ENCODE data around the gene PSMD6. TPM values are rescaled to one million over a fixed set of nuclear protein-coding genes. Genes with fewer than 3 reads are reported as not detected.

PSMD6 gene
- total and polyA plus RNA-seq, 2 donors from 2014 or later = 62.7 to 78.0 TPM

DNA sequence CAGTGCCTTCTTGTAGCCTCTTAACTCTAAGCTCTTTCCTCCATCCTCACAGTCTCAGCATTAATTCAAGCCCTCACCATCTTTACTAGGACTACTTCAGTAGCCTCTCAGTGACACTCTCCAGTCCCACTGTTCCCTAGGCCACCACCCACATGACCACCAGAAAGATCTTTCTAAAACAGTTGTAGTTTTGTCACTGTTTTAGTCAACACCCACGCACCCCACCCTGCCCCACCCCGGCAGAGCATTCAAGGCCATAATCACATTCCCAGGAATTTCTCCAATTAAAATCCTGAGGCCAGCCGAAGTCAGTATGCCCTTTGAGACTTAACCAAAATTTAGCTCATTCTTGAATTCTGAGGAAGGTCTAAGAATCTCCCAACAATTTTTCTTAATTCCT lies 31.2 kb upstream of the PSMD6 start:
- Histone ChIP-seq H3K27me3 (ENCODE audit: control insufficient read depth, insufficient read depth, low read length) (no peaks in the 10 kb centered on the region), H3K4me3 (ENCODE audit: low read length in 3 of 3) (no peak overlapping the region), H3K27ac (ENCODE audit: low read depth in 2 of 2, low read length in 2 of 2) (no peak overlapping the region), H3K4me1 (ENCODE audit: control insufficient read depth in 2 of 3, insufficient read depth in 2 of 3, low read depth in 1 of 3, low read length in 3 of 3) (no peaks in the 10 kb centered on the region), H3K9ac (ENCODE audit: low read length in 3 of 3) (no peak overlapping the region), H3K36me3 (ENCODE audit: control insufficient read depth in 2 of 3, insufficient read depth in 3 of 3, low read length in 3 of 3) (no peaks in the 10 kb centered on the region), H3K9me3 (ENCODE audit: control insufficient read depth in 2 of 3, insufficient read depth in 1 of 3, low read length in 3 of 3) (no peaks in the 10 kb centered on the region)
- intact Hi-C loops (cut with DNase I) = no loop called here
- FAIRE-seq (no peak), DNase-seq (no peak)
- TF ChIP-seq, protein P1, sequence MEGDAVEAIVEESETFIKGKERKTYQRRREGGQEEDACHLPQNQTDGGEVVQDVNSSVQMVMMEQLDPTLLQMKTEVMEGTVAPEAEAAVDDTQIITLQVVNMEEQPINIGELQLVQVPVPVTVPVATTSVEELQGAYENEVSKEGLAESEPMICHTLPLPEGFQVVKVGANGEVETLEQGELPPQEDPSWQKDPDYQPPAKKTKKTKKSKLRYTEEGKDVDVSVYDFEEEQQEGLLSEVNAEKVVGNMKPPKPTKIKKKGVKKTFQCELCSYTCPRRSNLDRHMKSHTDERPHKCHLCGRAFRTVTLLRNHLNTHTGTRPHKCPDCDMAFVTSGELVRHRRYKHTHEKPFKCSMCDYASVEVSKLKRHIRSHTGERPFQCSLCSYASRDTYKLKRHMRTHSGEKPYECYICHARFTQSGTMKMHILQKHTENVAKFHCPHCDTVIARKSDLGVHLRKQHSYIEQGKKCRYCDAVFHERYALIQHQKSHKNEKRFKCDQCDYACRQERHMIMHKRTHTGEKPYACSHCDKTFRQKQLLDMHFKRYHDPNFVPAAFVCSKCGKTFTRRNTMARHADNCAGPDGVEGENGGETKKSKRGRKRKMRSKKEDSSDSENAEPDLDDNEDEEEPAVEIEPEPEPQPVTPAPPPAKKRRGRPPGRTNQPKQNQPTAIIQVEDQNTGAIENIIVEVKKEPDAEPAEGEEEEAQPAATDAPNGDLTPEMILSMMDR (IDR thresholded peaks at IDR 0.05; ENCODE audit: borderline replicate concordance, extremely low read depth, insufficient read depth) = no peak

DNA sequence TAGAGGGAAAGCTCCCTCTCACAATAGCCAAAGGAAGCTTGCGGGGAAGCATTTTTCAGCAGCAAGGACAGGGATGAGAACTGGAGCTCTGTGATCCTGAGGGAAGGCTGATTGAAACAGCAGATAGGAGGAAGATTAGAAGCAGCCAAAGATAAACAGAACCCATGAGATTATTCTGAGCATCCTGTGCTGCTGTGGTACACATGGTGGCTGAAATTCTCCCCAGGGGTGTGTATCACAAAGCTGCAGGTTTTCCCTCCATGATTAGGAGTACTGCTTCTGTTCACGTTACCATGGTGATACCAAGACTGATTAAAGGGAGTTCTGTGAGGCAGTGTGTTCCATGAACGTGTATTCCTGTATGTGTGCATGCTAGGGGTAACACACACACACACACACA lies 30.3 kb upstream of the PSMD6 start:
- DNase-seq = no peak
- Histone ChIP-seq H3K36me3 (ENCODE audit: control insufficient read depth in 2 of 3, insufficient read depth in 3 of 3, low read length in 3 of 3) (no peaks in the 10 kb centered on the region), H3K4me1 (ENCODE audit: control insufficient read depth in 2 of 3, insufficient read depth in 2 of 3, low read depth in 1 of 3, low read length in 3 of 3) (no peaks in the 10 kb centered on the region), H3K27me3 (ENCODE audit: control insufficient read depth, insufficient read depth, low read length) (no peaks in the 10 kb centered on the region), H3K9ac (ENCODE audit: low read length in 3 of 3) (no peak overlapping the region), H3K4me3 (ENCODE audit: low read length in 3 of 3) (no peak overlapping the region), H3K9me3 (ENCODE audit: control insufficient read depth in 2 of 3, insufficient read depth in 1 of 3, low read length in 3 of 3) (no peaks in the 10 kb centered on the region), H3K27ac (ENCODE audit: low read depth in 2 of 2, low read length in 2 of 2) (no peak overlapping the region)
- TF ChIP-seq, protein P1 (IDR thresholded peaks at IDR 0.05; ENCODE audit: borderline replicate concordance, extremely low read depth, insufficient read depth) = no peak
- intact Hi-C loops (cut with DNase I) = no loop called here
- no peak for FAIRE-seq

DNA sequence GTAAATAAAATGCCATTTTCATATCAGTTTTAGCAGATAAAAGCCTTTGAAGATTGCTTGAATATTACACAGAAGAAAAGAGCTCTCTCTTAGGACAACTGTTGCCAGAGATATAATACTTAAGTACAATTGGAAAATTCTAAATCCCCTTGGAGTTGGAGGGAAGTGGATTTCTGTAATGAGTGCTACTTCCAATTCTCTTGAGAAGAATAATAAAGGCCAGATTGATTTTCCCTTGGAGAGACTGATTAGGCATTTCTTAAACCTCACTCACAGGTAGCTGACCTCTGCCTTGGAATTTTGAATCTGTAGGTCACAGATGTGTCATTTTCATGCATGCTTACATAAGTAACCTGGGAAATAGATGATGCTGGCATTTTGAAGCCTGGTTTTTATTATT lies 29.8 kb upstream of the PSMD6 start:
- Histone ChIP-seq H3K4me3 (ENCODE audit: low read length in 3 of 3) (no peak overlapping the region), H3K27ac (ENCODE audit: low read depth in 2 of 2, low read length in 2 of 2) (no peak overlapping the region), H3K36me3 (ENCODE audit: control insufficient read depth in 2 of 3, insufficient read depth in 3 of 3, low read length in 3 of 3) (no peaks in the 10 kb centered on the region), H3K4me1 (ENCODE audit: control insufficient read depth in 2 of 3, insufficient read depth in 2 of 3, low read depth in 1 of 3, low read length in 3 of 3) (no peaks in the 10 kb centered on the region), H3K9ac (ENCODE audit: low read length in 3 of 3) (no peak overlapping the region), H3K9me3 (ENCODE audit: control insufficient read depth in 2 of 3, insufficient read depth in 1 of 3, low read length in 3 of 3) (no peaks in the 10 kb centered on the region), H3K27me3 (ENCODE audit: control insufficient read depth, insufficient read depth, low read length) (no peaks in the 10 kb centered on the region)
- intact Hi-C loops (cut with DNase I) = no loop called here
- FAIRE-seq (no peak), DNase-seq (no peak)
- TF ChIP-seq, protein P1 (IDR thresholded peaks at IDR 0.05; ENCODE audit: borderline replicate concordance, extremely low read depth, insufficient read depth) = no peak

DNA sequence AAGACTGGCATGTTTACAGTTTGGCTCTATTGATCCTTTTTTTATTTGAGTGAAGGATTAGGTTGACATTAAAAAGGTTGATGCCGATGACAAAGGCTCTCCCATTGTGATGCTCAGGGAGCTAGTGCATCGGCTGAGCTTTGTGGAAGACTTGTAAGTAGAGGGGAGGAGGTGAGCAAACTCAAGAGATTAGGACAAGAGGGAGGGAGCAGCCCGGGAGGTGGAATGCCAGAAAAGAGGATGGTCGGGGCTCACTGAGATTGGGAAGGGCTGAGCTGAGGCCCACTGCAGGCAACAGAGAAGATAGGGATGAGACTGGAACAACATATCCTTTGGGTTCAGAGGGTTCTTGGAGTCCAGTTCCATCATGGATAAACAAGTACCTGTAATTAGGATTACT lies 26.5 kb upstream of the PSMD6 start:
- H3K9me3 ChIP-seq (ENCODE audit: control insufficient read depth in 2 of 3, insufficient read depth in 1 of 3, low read length in 3 of 3) = no peaks in the 10 kb centered on the region
- no peak overlapping the region for H3K9ac ChIP-seq (ENCODE audit: low read length in 3 of 3)
- FAIRE-seq = no peak
- H3K27me3 ChIP-seq (ENCODE audit: control insufficient read depth, insufficient read depth, low read length) = no peaks in the 10 kb centered on the region
- H3K4me3 ChIP-seq (ENCODE audit: low read length in 3 of 3) = no peak overlapping the region
- H3K27ac ChIP-seq (ENCODE audit: low read depth in 2 of 2, low read length in 2 of 2) = no peak overlapping the region
- DNase-seq = no peak
- TF ChIP-seq, protein P1 (IDR thresholded peaks at IDR 0.05; ENCODE audit: borderline replicate concordance, extremely low read depth, insufficient read depth) = no peak
- intact Hi-C loops (cut with DNase I) = loop anchor here (10.0 kb wide), 1 partner anchor 415 kb away; no protein-coding TSS in a partner anchor
- no peaks in the 10 kb centered on the region for H3K4me1 ChIP-seq (ENCODE audit: control insufficient read depth in 2 of 3, insufficient read depth in 2 of 3, low read depth in 1 of 3, low read length in 3 of 3)
- H3K36me3 ChIP-seq (ENCODE audit: control insufficient read depth in 2 of 3, insufficient read depth in 3 of 3, low read length in 3 of 3) = no peaks in the 10 kb centered on the region
